NCI-H2171 (cell line): Measurements from ENCODE around the gene GNAS-AS1.

ENCODE experiments used
- DNase-seq: peaks from one replicate; lab custom pipeline; 2025; lab: John Stamatoyannopoulos, UW

Gene GNAS-AS1

GRCh38 chr20:58778760-58779159, 71.9 kb downstream of the GNAS-AS1 start:
- no peak for DNase-seq

DNA sequence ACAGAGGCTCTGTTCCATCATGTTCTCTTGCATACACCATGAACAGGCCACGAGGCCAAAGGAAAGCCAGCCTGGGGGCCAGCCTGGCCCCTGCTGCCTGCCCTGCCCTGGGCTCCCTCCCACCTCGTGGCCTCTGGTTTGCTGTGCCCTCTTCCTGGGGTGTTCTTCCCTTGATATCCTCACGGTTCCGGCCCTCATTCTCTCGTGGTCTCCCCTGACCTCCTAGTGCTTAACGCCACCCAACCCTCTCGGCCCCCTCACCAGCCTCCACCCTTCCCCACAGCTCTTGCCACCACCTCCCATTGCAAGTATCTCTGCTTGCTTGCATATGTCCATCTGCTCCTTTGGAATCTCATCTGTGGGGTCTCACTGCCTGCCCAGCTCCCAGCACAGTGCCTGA, 73.0 kb downstream of the GNAS-AS1 start:
- DNase-seq, result no peak

GRCh38 chr20:58776109-58776508, 74.6 kb downstream of the GNAS-AS1 start:
- no peak for DNase-seq

DNA sequence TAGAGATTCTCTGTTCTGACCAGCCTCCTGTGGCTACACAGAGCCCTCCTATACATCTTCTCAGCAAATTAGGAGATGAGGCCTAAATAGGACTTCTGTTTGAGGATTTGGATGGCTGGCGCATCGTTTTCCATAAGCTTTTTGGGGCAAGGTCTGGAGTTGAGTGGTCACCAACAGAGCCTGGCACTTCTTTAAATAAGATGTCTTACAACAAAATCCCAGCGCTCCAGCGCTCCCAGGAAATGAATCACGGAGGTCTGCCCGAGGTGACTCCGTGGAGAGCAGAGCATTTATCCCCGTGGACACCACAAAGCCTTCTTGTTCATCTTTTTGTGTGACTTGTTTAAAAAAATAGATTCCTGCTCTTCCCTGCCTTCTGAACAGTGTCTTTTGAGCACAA, 75.3 kb downstream of the GNAS-AS1 start:
- DNase-seq, result no peak

- no peak for DNase-seq
Measured at GRCh38 chr20:58774667-58775263, 75.9 kb downstream of the GNAS-AS1 start.

DNA sequence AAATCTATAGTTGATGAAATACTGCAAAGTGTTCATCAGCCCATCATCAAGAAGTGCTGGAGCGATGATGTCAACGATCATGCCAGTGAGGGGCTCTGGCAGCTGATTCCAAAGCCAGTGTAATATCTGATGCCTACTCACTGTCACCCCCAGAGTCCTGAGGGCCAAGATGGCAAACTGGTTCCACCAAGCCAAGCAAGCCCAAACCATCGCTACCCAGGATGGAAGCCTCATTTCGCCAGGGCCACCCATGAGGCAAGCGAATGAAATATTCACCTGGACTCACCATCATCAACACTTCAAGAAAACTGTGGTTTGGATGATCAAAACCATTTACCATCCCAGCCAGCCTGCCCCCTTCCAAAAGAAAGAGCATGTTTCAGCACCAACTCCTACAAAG, 76.5 kb downstream of the GNAS-AS1 start:
- no peak for DNase-seq

GRCh38 chr20:58772786-58773185, 77.9 kb downstream of the GNAS-AS1 start:
- no peak for DNase-seq
